T-helper 1 cell treated with Interleukin-12 subunit alpha and Interleukin-12 subunit beta and Interleukin-4 antibody, amounts not matched to agents 30 μg/mL and 1 μg/mL, for 36 hours (primary cell): ENCODE data around the gene ITGA7.
A peak's percentile ranks its signal among the peaks of the same experiment; 100 is the strongest.

Experiments used
- H3K27ac Mint-ChIP-seq: one replicate; pipeline ENCODE4 v1.8.0; 2021; ENCODE audit warnings: mild to moderate bottlenecking, mixed read lengths
- H3K27me3 Mint-ChIP-seq: one replicate; pipeline ENCODE4 v1.8.0; 2021; ENCODE audit warnings: low read depth, mixed read lengths
- H3K36me3 Mint-ChIP-seq: one replicate; pipeline ENCODE4 v1.8.0; 2021; ENCODE audit warnings: low read depth, mixed read lengths
- H3K4me1 Mint-ChIP-seq: one replicate; pipeline ENCODE4 v1.8.0; 2021; ENCODE audit warnings: low read depth, mixed read lengths
- H3K4me3 Mint-ChIP-seq: one replicate; pipeline ENCODE4 v1.8.0; 2021; ENCODE audit warnings: mild to moderate bottlenecking, moderate library complexity, mixed read lengths
- H3K9me3 Mint-ChIP-seq: one replicate; pipeline ENCODE4 v1.8.0; 2021; ENCODE audit warnings: mixed read lengths

ITGA7 gene

DNA sequence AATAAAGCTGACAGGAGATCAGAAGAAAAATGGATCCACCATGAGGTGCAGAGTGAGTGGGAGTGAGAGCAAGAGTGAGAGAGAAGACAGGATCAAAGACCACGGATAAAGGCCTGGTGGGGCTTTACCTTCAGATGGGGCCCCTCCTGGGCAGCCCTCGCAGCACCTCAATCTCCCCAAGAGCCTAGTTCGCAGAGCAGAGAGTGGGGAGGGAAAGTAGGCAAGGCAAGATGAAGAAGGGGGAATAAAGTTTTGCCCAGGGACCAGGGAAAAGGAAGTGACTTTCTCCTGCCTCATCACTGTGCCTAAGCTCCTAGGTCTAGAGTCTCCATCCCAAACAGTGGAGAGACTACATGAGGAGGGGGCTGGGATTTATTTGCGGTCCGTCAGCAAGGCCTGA, 60.7 kb downstream of the ITGA7 start:
- H3K4me3 Mint-ChIP-seq: no peak overlapping the region
- H3K27me3 Mint-ChIP-seq: peaks cover 3% of the 10 kb centered on the region
- H3K27ac Mint-ChIP-seq: no peak overlapping the region
- no peaks in the 10 kb centered on the region for H3K36me3 Mint-ChIP-seq
- H3K4me1 Mint-ChIP-seq: peaks cover 20% of the 10 kb centered on the region
- peaks cover 11% of the 10 kb centered on the region for H3K9me3 Mint-ChIP-seq

DNA sequence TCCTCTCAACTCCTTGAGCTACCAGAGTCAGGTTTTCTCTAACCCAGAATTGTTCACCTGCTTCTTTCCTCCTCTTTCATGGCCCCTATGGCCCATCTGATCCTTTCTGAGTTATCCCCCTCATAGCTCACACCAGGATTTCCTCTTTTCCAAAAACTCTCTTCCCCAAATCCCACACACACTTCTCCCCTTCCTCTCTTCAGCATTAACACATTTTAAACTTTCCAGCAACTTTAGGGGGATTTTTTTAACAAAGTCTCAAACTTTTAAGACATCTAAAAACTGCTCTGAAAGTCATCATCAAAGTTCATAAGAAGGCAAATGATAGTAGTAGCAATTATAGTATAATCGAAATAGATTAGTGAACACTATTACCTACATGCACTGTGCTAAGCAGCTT, 63.1 kb downstream of the ITGA7 start:
- no peak overlapping the region for H3K27ac Mint-ChIP-seq
- H3K9me3 Mint-ChIP-seq: peaks cover 4% of the 10 kb centered on the region
- peaks cover 3% of the 10 kb centered on the region for H3K27me3 Mint-ChIP-seq
- no peaks in the 10 kb centered on the region for H3K36me3 Mint-ChIP-seq
- H3K4me1 Mint-ChIP-seq: peaks cover 19% of the 10 kb centered on the region
- H3K4me3 Mint-ChIP-seq: no peak overlapping the region

DNA sequence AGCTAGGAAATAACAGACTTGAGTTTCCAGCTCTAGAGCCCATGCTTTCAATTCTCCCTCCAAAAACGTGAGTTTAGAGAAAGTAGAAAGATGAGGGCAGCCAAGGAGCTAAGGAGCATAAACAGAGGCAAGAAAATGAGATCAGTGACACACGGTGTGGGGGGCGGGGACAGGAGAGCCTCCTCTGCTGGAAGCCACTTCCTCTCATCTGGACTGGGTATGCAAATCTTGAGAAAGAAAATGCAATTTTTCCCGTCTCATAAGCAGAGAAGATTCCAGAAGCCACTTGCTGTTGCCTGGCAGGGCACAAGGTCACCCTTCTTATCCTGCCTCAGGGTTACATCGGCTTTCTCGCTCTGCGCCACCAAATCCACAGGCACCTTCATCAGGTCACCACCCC, 65.0 kb downstream of the ITGA7 start:
- Mint-ChIP-seq H3K4me3 (no peak overlapping the region), H3K27ac (no peak overlapping the region)

DNA sequence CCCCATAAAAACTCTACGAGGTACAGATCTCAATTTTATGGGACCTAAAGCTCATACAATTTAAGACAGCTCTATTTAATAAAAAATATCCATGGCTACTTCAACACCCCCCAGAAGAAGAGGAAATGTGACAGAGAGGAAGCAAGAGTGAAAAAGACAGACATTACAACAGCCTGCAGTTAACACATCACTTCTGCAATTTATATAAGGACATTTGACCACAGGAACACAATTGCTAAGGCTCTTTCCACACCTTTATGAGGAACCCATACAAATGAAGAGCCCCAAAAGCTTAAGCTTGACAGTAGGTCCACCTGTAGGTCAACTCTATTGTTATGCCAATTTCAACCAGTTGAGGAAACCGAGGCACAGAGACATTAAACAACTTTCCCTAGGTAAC, 65.4 kb downstream of the ITGA7 start:
- H3K4me1 Mint-ChIP-seq: peaks cover 23% of the 10 kb centered on the region
- no peaks in the 10 kb centered on the region for H3K36me3 Mint-ChIP-seq
- H3K4me3 Mint-ChIP-seq: no peak overlapping the region

More for the DNA sequence above, 65.0 kb downstream of the ITGA7 start:
- peaks cover 21% of the 10 kb centered on the region for H3K4me1 Mint-ChIP-seq
- H3K36me3 Mint-ChIP-seq: no peaks in the 10 kb centered on the region
- H3K9me3 Mint-ChIP-seq: no peaks in the 10 kb centered on the region
- peaks cover 7% of the 10 kb centered on the region for H3K27me3 Mint-ChIP-seq

DNA sequence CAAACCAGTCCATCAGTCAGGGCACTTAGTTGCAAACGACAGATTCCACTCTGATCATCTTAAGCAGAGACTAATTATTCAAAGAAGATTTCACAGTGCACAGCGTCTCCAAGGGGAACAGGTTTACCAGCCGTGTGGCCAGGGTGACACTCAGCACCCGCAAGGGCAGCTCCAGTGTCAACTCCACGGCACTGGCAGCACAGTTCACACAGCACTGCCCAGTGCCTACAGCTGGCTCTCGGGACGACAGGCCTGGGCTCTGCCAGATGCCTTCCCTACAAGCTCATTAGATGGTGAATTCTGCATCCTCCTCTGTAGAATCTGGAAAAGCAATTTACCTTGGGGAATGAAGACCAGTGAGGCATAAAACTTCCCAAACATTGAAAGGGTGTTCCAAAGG, 66.1 kb downstream of the ITGA7 start:
- Mint-ChIP-seq H3K27me3 (peaks cover 7% of the 10 kb centered on the region), H3K36me3 (no peaks in the 10 kb centered on the region), H3K4me3 (no peak overlapping the region), H3K27ac (no peak overlapping the region), H3K4me1 (peaks cover 24% of the 10 kb centered on the region), H3K9me3 (no peaks in the 10 kb centered on the region)

More for the DNA sequence above, 65.4 kb downstream of the ITGA7 start:
- Mint-ChIP-seq H3K9me3 (no peaks in the 10 kb centered on the region), H3K27me3 (peaks cover 7% of the 10 kb centered on the region), H3K27ac (no peak overlapping the region)

DNA sequence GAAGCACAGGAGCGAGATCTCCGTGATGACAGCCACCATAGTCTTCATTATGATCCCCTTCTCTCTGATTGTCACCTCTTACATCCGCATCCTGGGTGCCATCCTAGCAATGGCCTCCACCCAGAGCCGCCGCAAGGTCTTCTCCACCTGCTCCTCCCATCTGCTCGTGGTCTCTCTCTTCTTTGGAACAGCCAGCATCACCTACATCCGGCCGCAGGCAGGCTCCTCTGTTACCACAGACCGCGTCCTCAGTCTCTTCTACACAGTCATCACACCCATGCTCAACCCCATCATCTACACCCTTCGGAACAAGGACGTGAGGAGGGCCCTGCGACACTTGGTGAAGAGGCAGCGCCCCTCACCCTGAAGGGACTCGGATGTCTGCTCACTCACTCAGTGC, 70.2 kb downstream of the ITGA7 start:
- Mint-ChIP-seq H3K4me1 (peaks cover 12% of the 10 kb centered on the region), H3K27ac (peak overlapping the region; percentile 62), H3K36me3 (no peaks in the 10 kb centered on the region), H3K27me3 (peaks cover 5% of the 10 kb centered on the region), H3K9me3 (no peaks in the 10 kb centered on the region), H3K4me3 (peak overlapping the region; percentile 64)

DNA sequence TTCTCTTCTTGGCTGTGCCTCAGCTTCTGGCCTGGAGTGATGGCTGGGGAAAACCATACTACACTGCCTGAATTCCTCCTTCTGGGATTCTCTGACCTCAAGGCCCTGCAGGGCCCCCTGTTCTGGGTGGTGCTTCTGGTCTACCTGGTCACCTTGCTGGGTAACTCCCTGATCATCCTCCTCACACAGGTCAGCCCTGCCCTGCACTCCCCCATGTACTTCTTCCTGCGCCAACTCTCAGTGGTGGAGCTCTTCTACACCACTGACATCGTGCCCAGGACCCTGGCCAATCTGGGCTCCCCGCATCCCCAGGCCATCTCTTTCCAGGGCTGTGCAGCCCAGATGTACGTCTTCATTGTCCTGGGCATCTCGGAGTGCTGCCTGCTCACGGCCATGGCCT, 70.9 kb downstream of the ITGA7 start, which contains the start of gene OR10P1:
Gene OR10P1 (plus strand): TSS at position 40 of the 400 bp plus-strand sequence. CDS start 0 bp downstream, at position 40.
- H3K36me3 Mint-ChIP-seq: no peaks in the 10 kb centered on the region
- peak within 1 kb of the TSS; percentile 64 for H3K4me3 Mint-ChIP-seq
- peaks cover 5% of the 10 kb centered on the region for H3K27me3 Mint-ChIP-seq
- peaks cover 6% of the 10 kb centered on the region for H3K4me1 Mint-ChIP-seq
- peak within 1 kb of the TSS; percentile 62 for H3K27ac Mint-ChIP-seq
- H3K9me3 Mint-ChIP-seq: no peaks in the 10 kb centered on the region

DNA sequence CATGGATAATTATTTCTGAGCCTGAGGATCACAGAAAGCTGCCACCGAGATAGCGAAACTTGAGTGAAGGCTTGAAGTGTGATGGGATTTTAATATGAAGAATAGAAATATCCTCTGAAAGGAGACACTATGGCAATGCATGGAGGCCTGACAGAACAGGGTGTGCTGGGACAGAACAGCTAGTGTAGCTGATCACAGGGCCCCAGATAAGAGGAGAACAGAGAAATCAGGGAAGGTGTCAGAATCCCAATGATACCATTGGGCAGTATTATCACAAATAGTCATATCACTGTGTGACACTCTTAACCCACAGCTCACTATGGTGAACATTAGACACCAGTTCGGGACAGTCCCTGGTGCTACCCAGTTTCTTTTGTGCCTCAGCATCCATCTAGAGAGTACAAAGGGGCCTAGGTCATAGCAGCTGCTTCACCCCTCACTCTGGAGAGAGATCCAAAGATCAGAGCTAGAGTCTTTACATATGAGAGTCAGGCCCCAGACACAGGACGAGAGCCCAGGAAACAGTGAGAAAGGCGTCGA, 71.5 kb downstream of the ITGA7 start:
- Mint-ChIP-seq H3K4me3 (no peak overlapping the region), H3K4me1 (peaks cover 6% of the 10 kb centered on the region), H3K27ac (peak overlapping the region; percentile 14), H3K9me3 (no peaks in the 10 kb centered on the region), H3K36me3 (no peaks in the 10 kb centered on the region), H3K27me3 (peaks cover 5% of the 10 kb centered on the region)
